Activated CD8-positive, alpha-beta memory T cell treated with anti-CD3 and anti-CD28 coated beads for 1 hour (primary cell): ENCODE results near the gene CACNA1E.
"Not testable (repeated sequence)": the region's sequence is repeated elsewhere in the genome, so short reads cannot be mapped to it uniquely, and the experiment has no call there.

Source experiments
- DNase-seq, 2 donors: peaks; one replicate each; pipeline ENCODE4 v3.0.0-alpha.2; 2020; ENCODE audit warnings: low read depth in 1 of 2; ENCODE audit errors: extremely low read depth in 1 of 2

CACNA1E gene

DNA sequence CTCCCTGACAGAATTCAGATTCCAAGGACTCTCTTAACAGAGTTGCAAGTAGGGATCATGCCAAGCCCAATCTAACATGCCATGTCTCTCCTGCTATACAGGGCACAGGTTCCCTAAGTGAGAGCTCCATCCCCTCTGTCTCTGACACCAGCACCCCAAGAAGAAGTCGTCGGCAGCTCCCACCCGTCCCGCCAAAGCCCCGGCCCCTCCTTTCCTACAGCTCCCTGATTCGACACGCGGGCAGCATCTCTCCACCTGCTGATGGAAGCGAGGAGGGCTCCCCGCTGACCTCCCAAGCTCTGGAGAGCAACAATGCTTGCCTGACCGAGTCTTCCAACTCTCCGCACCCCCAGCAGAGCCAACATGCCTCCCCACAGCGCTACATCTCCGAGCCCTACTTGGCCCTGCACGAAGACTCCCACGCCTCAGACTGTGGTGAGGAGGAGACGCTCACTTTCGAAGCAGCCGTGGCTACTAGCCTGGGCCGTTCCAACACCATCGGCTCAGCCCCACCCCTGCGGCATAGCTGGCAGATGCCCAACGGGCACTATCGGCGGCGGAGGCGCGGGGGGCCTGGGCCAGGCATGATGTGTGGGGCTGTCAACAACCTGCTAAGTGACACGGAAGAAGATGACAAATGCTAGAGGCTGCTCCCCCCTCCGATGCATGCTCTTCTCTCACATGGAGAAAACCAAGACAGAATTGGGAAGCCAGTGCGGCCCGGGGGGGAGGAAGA is 315.0 kb downstream of the CACNA1E start:
- no peak for DNase-seq

DNA sequence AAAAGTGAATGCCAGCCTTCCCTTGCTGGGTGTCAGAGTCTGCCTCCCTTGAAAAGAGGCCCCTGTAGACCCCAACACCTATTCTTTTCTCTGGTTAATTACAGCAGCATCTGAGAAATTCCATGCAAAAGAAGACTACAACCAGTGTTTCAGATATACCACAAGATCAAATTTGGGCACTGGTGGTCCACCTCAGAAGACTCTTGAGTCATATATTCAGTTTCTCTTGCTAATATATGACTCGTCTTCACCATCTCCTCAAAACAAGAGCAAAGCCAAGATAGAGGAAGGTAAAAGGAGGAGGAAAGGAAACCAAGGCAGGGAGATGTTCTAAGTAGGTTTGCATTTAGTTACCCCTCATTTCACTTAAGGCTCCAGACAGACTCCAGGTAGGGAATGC is 318.3 kb downstream of the CACNA1E start:
- DNase-seq, result no peak

- DNase-seq, result no peak
Measured at GRCh38 chr1:181802466-181802865, 319.1 kb downstream of the CACNA1E start.

DNA sequence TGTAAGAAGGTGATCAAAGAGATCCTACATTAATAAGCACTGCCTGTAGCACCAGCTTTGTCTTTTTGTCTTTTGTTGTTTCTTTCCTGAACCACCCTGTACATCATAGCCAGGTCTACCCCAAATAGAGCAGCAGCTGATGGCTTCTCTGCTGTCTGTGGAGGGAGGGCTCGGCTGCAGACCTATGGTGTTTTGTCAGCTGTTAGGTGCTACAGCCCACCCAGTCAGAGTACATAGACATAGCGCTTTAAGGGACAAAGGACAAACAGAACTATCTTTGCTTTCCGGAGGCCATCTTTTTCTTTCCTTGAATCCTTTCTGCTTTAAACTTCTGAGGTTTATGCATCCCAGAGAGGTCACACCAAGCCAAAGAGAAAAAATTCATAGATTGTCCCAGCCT is 320.1 kb downstream of the CACNA1E start:
- DNase-seq, result no peak

- DNase-seq, result no peak
Measured at GRCh38 chr1:181804989-181805388, 321.7 kb downstream of the CACNA1E start.

DNA sequence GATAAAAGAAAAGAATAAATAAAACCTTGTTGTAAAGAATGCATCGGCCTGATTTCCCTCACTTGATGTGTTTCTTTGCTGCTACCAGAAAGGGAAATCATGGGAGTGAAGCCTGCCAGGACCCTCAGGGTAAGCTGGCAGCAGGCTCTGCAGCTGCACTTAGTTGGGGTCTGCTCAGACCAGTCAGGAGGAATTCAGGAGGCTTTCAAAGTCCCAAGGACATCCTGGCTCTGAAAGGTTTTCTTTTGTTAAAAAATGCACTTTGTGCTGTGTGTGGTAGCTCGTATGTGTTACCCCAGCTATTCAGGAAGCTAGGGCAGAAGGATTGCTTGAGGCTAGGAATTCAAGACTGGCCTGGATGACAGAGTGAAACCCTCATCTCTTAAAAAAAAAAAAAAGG is 323.4 kb downstream of the CACNA1E start:
- no peak for DNase-seq

GRCh38 chr1:181807251-181807650 is 323.9 kb downstream of the CACNA1E start:
- no peak for DNase-seq

GRCh38 chr1:181809991-181810545 is 326.8 kb downstream of the CACNA1E start:
- no peak for DNase-seq

DNA sequence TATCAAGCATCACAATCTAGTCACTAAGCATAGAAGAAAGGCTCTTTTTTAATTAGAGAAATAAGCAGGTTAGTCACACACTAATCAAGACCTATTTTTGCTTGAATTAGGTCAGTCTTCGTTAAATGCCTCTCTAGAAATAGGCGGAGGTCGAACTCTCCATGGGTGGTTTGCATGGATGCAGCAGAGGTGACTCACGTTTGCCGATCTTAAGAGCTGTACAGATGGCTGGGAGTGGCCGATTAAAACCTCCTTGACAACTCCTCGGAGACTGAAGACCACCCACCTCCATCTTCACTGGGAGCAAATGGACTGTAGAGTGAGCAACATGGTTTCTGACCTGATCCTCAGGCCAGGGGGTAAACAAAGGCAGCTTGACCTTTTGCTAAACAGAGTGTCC is 328.9 kb downstream of the CACNA1E start:
- no peak for DNase-seq

GRCh38 chr1:181813266-181813665 is 329.9 kb downstream of the CACNA1E start:
- no peak for DNase-seq

- DNase-seq, result no peak
Measured at GRCh38 chr1:181816608-181817007, 333.3 kb downstream of the CACNA1E start.

DNA sequence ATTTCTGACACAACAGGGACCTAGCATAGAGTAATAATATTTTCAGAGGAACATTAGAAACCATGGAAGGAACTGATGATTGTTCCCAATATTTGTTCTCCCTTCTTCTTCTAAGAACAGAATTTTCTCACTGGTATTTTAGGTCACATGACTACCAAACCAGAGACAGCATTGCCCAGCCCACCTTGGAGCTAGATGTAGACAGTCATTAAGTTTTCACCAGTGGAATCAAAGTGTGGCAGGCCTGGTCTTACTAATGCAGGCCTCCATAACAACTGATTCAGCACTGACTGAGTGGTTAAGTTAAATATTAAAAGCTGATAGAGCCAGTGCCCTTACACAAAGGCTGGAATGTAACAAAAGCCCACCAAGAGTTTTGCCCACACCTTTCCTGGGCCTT is 333.8 kb downstream of the CACNA1E start:
- DNase-seq, result no peak

DNA sequence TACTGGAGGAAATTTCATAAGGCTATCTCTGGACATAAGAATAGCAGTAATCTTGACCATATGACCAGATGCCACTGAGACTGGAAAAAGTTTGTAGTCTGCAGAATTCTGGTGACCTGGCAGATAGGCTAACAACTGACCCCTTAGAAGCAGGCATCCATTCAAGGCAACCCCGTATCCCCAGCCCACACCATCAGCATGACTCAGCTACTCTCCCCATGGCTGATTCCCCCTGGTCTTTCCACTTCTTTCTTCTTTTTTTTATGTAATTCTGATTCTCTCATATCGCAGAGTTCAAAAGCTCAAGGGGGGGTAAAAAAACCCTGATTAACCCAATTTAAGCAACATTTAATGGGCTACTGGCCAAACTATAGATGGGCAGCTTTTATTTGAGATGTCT is 335.1 kb downstream of the CACNA1E start:
- DNase-seq, result no peak

DNA sequence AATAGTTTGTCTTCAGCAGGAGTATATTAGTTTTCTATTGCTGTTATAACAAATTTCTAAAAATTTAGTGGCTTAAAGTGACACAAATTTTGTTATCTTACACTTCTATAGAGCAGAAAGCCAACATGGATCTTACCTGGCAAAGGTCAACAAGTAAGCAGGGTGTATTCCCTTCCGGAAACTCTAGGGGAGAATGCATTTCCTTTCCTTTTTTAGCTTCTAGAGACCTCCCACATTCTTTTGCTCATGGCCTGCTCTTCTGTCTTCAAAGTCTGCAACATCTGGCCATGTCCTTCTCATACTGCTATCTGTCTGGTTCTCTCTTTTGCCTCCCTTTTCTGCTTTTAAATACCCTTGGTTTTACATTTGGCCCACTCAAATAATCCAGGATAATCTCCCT is 335.6 kb downstream of the CACNA1E start:
- DNase-seq, result no peak

- DNase-seq, result no peak
Measured at GRCh38 chr1:181821701-181822100, 338.4 kb downstream of the CACNA1E start.

- DNase-seq, result not testable (repeated sequence)
Measured at GRCh38 chr1:181832173-181832880, 349.0 kb downstream of the CACNA1E start.

DNA sequence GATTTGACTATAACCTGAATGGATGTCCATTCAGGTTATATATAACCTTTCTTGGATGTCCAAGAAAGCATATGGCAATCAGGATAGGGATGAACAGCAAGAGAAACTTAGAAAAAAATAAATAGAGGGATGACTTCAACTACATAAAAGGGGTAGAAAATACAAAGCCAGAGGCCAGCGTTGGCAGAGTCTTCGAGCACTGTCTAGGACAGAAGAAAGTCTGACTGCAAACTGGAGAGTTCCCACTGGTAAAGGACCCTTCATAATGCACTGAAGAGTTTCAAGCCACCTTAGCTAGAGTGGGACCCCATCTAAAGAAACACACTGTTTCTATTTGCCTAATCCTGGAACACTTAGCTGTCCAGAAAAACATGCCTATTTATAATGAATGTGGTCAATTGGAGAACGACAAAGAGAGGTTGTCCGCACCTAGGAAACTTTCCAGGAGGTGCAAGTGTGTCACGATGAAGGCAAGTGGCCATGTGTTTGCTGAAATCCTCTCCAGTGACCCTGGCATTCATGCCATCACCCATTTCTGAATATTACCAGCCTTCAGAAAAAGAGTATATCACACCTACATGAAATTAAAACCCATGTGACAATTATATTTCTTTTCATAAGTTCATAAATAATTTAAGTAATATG is 362.8 kb downstream of the CACNA1E start:
- DNase-seq, result no peak

GRCh38 chr1:181846681-181847080 is 363.4 kb downstream of the CACNA1E start:
- DNase-seq, result no peak

DNA sequence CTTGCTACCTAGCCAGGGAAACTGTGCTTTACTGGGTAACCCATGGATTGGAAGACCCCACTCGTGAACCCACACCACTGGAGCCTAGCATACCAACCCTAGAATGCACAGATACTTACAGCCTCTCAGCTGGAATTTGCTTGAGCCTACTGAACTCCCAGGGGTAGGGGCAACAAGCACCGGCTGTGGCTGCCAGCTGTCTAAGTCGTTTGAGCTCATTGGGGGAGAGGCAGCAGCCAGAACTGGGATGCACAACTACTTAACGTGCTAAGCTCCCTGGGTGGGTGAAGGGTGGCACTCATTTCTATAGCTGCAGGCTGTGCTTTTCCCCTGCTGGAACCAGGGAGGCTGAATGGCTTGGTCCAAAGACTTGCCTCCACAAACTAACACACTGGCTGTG is 365.8 kb downstream of the CACNA1E start:
- no peak for DNase-seq

DNA sequence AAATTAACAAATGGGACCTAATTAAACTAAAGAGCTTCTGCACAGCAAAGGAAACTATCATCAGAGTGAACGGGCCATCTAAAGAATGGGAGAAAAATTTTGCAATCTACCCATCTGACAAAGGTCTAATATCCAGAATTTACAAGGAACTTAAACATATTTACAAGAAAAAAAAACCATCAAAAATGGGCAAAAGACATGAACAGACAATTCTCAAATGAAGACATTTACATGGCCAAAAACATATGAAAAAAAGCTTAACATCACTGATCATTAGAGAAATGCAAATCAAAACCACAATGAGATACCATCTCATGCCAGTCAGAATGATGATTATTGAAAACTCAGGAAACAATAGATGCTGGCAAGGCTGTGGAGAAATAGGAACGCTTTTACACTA is 370.9 kb downstream of the CACNA1E start:
- DNase-seq, result not testable (repeated sequence)

GRCh38 chr1:181855380-181855779 is 372.1 kb downstream of the CACNA1E start:
- no peak for DNase-seq
